HTR-8/SVneo (cell line): ENCODE results near the gene MAGEB17.
"Not testable (repeated sequence)": the region's sequence is repeated elsewhere in the genome, so short reads cannot be mapped to it uniquely, and the experiment has no call there.

Source experiments
- DNase-seq: peaks from one replicate; pipeline ENCODE4 v3.0.0; 2011; ENCODE audit warnings: low spot score, mixed read lengths; ENCODE audit not compliant: insufficient read length
- FAIRE-seq: peaks from 2 replicates; lab custom pipeline; 2011; peaks lifted over from hg19 to GRCh38; lab: Jason Lieb, UNC

Gene MAGEB17

GRCh38 chrX:16155581-16156096 lies 11.6 kb upstream of the MAGEB17 start:
- DNase-seq: no peak

GRCh38 chrX:16156692-16157331 lies 10.5 kb upstream of the MAGEB17 start:
- FAIRE-seq: no peak
- no peak for DNase-seq

More at GRCh38 chrX:16155581-16156096, 11.6 kb upstream of the MAGEB17 start:
- FAIRE-seq: no peak

GRCh38 chrX:16160729-16161128 lies 6.6 kb upstream of the MAGEB17 start:
- peak; percentile 85 for DNase-seq
- FAIRE-seq: peak; percentile 84

- DNase-seq, FAIRE-seq: not testable (repeated sequence)
Measured at GRCh38 chrX:16161173-16161572, 6.1 kb upstream of the MAGEB17 start.

- FAIRE-seq (no peak), DNase-seq (no peak)
Measured at GRCh38 chrX:16162391-16162790, 4.9 kb upstream of the MAGEB17 start.

- DNase-seq: no peak
- no peak for FAIRE-seq
Measured at GRCh38 chrX:16164748-16165147, 2.5 kb upstream of the MAGEB17 start.

GRCh38 chrX:16171039-16171438 lies 3.8 kb downstream of the MAGEB17 start:
- no peak for DNase-seq

GRCh38 chrX:16171944-16172343 lies 4.7 kb downstream of the MAGEB17 start:
- FAIRE-seq: no peak
- no peak for DNase-seq

More at GRCh38 chrX:16171039-16171438, 3.8 kb downstream of the MAGEB17 start:
- FAIRE-seq: no peak

- FAIRE-seq: no peak
- no peak for DNase-seq
Measured at GRCh38 chrX:16172391-16172790, 5.1 kb downstream of the MAGEB17 start.

- FAIRE-seq: no peak
Measured at GRCh38 chrX:16175329-16176061, 8.2 kb downstream of the MAGEB17 start.

GRCh38 chrX:16177260-16177659 lies 10.0 kb downstream of the MAGEB17 start:
- DNase-seq (no peak), FAIRE-seq (no peak)

More at GRCh38 chrX:16175329-16176061, 8.2 kb downstream of the MAGEB17 start:
- DNase-seq: no peak

GRCh38 chrX:16183843-16184242 lies 16.6 kb downstream of the MAGEB17 start:
- FAIRE-seq: not testable (repeated sequence)

GRCh38 chrX:16185725-16186136 lies 18.4 kb downstream of the MAGEB17 start:
- FAIRE-seq (peak; percentile 38), DNase-seq (peak; percentile 82)

More at GRCh38 chrX:16183843-16184242, 16.6 kb downstream of the MAGEB17 start:
- not testable (repeated sequence) for DNase-seq

GRCh38 chrX:16186380-16187007 lies 19.2 kb downstream of the MAGEB17 start:
- DNase-seq (no peak), FAIRE-seq (no peak)

- FAIRE-seq (peak; percentile 16), DNase-seq (peak; percentile 13)
Measured at GRCh38 chrX:16187024-16187760, 19.9 kb downstream of the MAGEB17 start.

- no peak for DNase-seq
- no peak for FAIRE-seq
Measured at GRCh38 chrX:16188687-16189086, 21.4 kb downstream of the MAGEB17 start.

GRCh38 chrX:16191605-16192004 lies 24.3 kb downstream of the MAGEB17 start:
- DNase-seq (no peak), FAIRE-seq (no peak)

GRCh38 chrX:16196829-16197228 lies 29.5 kb downstream of the MAGEB17 start:
- DNase-seq: no peak
- no peak for FAIRE-seq

GRCh38 chrX:16199343-16199742 lies 32.1 kb downstream of the MAGEB17 start:
- DNase-seq (no peak), FAIRE-seq (no peak)

- DNase-seq: no peak
Measured at GRCh38 chrX:16202943-16203342, 35.7 kb downstream of the MAGEB17 start.

More at GRCh38 chrX:16202943-16203342, 35.7 kb downstream of the MAGEB17 start:
- no peak for FAIRE-seq
